Ectodermal cell (in vitro differentiated cells): Measurements from ENCODE around the gene JAKMIP2.

Experiments used
- H3K27ac ChIP-seq: 2 replicates; pipeline ENCODE4 v1.7.0; 2013; ENCODE audit warnings: mild to moderate bottlenecking, low read depth, low read length; ENCODE audit not compliant: insufficient read depth, poor library complexity, severe bottlenecking
- H3K27me3 ChIP-seq: 2 replicates; pipeline ENCODE4 v1.7.0; 2013; ENCODE audit warnings: mild to moderate bottlenecking, low read length; ENCODE audit not compliant: insufficient read depth, control insufficient read depth, poor library complexity, severe bottlenecking
- H3K36me3 ChIP-seq: one replicate; pipeline ENCODE4 v1.7.0; 2013; ENCODE audit warnings: low read length; ENCODE audit not compliant: control insufficient read depth, insufficient read depth
- H3K4me1 ChIP-seq: one replicate; pipeline ENCODE4 v1.7.0; 2013; ENCODE audit warnings: low read length; ENCODE audit not compliant: control insufficient read depth, insufficient read depth
- H3K4me3 ChIP-seq: 2 replicates; pipeline ENCODE4 v1.7.0; 2013; ENCODE audit warnings: low read depth, low read length, control low read depth; ENCODE audit not compliant: insufficient read depth
- H3K9me3 ChIP-seq: 2 replicates; pipeline ENCODE4 v1.7.0; 2013; ENCODE audit warnings: mild to moderate bottlenecking, low read length, moderate library complexity; ENCODE audit not compliant: control insufficient read depth
- WGBS, 2 experiments: methylation state at CpG; one replicate each; pipeline ENCODE4 v1.1.7; 2013; ENCODE audit warnings: missing lambda C conversion rate in 2 of 2; 5-methylcytosine and 5-hydroxymethylcytosine counted together

The JAKMIP2 gene

DNA sequence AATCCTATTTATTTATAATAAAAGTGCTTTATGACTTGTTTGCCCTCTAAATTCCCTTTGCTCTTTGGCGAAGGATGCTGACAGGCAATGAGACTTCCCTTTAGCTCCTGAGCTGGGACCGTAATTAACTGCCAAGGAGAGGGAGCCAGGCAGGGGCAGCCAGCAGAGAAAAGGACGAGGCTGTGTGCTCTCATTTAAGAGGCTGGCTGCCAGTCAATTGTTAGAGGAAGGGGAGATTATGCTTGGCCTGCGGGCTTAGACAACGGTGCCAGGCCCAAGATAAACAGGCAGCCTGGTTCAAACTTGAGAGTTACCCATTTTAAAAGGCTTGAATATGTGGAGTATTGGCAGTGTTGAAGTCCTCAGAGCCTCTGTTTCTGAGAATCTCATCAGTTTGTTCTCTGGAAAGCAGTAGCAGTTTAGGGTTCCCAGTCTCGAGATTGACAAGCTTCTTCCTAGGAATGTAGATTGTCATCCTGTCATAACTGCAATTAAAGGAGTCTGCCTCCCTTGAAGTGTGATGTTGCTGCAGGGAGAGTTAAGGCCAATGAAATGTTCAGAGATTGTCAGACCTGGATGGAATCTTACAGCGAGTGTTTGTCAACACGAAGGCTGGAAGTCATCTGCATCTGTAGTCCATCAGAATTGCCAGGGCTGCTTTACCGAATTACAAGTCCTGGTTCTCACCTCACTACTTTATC lies 113.2 kb downstream of the JAKMIP2 start:
- Histone ChIP-seq H3K4me3 (no peak overlapping the region), H3K36me3 (no peaks in the 10 kb centered on the region)

DNA sequence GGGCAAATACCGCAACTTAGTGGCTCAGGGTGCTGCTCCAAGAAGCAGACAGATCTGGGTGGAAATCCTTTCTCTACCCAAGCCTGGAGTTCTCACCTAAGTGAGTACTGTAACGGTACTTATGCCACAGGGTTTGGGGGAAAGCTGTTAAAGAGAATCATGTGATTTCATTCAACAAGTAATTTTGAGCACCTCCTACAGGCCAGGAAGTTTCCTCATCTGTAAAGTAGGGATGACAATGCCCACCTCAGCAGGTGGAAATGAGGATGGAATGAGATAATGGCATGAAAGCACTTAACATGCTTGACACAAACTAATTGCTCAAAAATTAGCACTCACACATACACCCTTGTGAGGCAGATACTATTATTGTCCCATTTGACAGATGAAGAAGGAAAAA lies 114.1 kb downstream of the JAKMIP2 start:
- Histone ChIP-seq H3K36me3 (no peaks in the 10 kb centered on the region), H3K27me3 (no peaks in the 10 kb centered on the region), H3K9me3 (no peaks in the 10 kb centered on the region), H3K4me3 (no peak overlapping the region), H3K4me1 (peaks cover 2% of the 10 kb centered on the region), H3K27ac (no peak overlapping the region)
- 90 to 91% methylated on average over 2 of the region's 2 CpGs for WGBS, 2 experiments

More for the DNA sequence above, 113.2 kb downstream of the JAKMIP2 start:
- H3K27me3 ChIP-seq, result no peaks in the 10 kb centered on the region
- H3K4me1 ChIP-seq, result peaks cover 4% of the 10 kb centered on the region
- H3K9me3 ChIP-seq, result no peaks in the 10 kb centered on the region
- 87 to 91% methylated on average over 9 of the region's 9 CpGs for WGBS, 2 experiments
- H3K27ac ChIP-seq, result no peak overlapping the region

DNA sequence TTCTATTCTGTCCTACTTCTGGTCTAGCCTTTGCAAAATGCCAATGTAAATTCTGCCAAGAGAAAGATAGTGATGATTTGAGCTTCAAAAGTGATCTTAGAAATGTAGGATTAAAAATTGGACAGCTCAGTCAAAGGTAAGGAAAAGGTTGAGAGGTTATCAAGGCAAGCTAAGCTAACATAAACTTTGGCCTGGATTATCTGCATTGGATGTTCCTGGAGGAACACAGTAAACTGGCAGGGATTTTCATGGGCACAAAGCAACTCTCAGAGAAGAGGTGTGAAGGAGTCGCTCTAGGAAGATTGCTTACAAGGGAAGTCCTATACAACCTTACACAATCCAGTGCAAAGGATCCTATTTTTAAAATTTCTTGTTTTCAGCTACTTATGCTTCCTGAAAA lies 115.2 kb downstream of the JAKMIP2 start:
- 83 to 100% methylated on average over 1 of the region's 1 CpG for WGBS, 2 experiments

DNA sequence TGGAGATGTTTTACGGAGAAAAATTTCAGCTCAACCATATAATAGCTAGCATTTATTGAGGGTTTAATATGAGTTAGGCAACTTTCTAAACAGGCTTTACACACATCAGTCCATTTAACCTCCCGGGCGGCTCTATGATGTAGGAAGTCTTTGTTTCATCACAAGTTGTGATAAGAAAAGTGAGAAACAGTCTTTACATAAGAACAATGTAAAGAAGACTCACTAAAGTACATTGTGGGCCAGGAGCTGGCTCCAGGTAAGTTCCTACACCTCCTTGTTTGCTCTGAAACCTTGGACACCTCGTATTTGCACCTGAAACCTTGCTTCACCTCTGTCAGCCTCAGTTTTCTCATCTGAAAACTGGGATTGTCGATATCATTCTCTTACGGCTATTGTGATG lies 116.1 kb downstream of the JAKMIP2 start:
- H3K36me3 ChIP-seq, result no peaks in the 10 kb centered on the region
- H3K4me3 ChIP-seq, result no peak overlapping the region
- H3K27me3 ChIP-seq, result no peaks in the 10 kb centered on the region
- no peaks in the 10 kb centered on the region for H3K9me3 ChIP-seq
- no peaks in the 10 kb centered on the region for H3K4me1 ChIP-seq
- no peak overlapping the region for H3K27ac ChIP-seq
- WGBS, 2 experiments, result 94 to 97% methylated on average over 3 to 5 of the region's 6 CpGs

More for the DNA sequence above, 115.2 kb downstream of the JAKMIP2 start:
- Histone ChIP-seq H3K9me3 (no peaks in the 10 kb centered on the region), H3K4me3 (no peak overlapping the region), H3K27me3 (no peaks in the 10 kb centered on the region), H3K4me1 (no peaks in the 10 kb centered on the region), H3K27ac (no peak overlapping the region), H3K36me3 (no peaks in the 10 kb centered on the region)

DNA sequence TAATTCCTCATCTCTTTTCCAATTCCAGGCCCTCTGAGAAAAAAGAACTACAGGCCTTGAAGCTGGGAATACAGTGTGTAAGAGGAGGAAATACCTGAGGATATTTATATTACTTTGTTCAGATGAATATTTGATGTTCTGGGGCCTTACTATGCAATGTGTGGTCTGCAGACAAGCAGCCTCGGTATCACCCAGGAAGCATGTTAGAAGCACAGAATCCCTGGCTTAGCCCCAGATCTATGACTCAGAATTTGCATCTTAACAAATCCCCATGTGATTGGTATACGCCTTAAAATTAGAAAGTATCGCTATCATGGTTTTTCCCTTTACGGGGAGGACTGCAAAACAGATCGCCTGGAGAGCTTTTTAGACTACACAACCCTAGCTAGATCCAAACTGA lies 121.0 kb downstream of the JAKMIP2 start:
- peaks cover 13% of the 10 kb centered on the region for H3K4me1 ChIP-seq
- H3K27me3 ChIP-seq, result no peaks in the 10 kb centered on the region
- 92 to 95% methylated on average over 5 of the region's 5 CpGs for WGBS, 2 experiments
- no peaks in the 10 kb centered on the region for H3K9me3 ChIP-seq
- no peak overlapping the region for H3K27ac ChIP-seq
- no peak overlapping the region for H3K4me3 ChIP-seq
- H3K36me3 ChIP-seq, result no peaks in the 10 kb centered on the region

DNA sequence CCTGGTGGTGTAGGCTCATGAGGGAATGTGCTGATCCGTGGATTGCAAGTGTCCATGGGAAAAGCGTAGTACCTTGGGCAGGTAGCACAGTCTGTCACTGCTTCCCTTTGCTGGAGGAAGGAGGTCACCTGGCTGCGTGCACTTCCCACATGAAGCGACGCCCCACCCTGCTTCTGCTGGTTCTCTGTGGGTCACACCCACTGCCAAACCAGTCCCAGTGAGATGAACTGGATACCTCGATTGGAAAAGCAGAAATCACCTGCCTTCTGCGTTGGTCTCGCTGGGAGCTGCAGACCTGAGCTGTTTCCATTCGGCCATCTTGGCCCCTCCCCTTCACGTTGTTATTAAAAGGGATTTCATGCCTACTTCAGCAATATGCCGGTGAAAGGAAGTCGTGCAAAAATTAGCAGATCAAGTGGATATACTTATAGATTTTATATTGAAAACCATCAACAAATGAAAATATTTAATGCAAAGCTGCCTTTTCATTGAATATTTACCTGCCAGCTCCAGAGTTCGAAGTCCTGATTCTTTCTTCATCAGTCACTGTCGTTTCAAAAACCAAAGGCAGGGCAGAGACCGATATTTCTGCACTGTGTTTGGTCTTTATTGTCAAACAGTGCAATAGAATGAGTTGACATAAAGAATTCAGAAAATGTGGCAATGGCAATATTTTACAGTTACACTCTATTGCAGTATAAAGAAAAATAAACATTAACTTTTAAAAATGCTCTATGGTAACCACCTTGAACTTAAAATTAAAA lies 123.2 kb downstream of the JAKMIP2 start:
- Histone ChIP-seq H3K36me3 (no peaks in the 10 kb centered on the region), H3K27ac (no peak overlapping the region)
- WGBS, 2 experiments, result 95% methylated on average over 13 to 15 of the region's 15 CpGs

DNA sequence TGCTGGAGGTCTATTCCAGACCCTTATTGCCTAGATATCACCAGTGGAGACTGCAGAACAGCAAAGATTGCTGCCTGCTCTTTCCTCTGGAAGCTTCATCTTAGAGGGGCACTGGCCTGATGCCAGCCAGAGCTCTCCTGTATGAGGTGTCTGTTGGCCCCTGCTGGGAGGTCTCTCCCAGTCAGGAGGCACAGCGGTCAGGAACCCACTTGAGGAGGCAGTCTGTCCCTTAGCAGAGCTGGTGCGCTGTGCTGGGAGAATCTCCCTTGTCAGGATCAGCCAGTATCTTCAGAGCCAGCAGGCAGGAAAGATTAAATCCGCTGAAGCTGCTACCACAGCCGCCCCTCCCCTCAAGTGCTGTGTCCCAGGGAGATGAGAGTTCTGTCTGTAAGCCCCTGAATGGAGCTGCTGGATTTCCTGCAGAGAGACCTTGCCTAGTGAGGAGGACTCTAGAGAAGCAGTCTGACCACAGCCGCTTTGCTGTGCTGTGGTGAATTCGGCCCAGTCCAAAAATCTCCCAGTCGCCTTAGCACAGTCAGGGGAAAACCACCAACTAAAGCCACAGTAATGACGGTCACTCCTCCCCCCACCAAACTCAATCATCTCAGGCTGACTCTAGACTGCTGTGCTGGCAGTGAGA lies 124.1 kb downstream of the JAKMIP2 start:
- Histone ChIP-seq H3K27ac (peak overlapping the region; percentile 30), H3K36me3 (no peaks in the 10 kb centered on the region), H3K4me3 (no peak overlapping the region), H3K27me3 (no peaks in the 10 kb centered on the region), H3K4me1 (peaks cover 13% of the 10 kb centered on the region), H3K9me3 (no peaks in the 10 kb centered on the region)
- 60% methylated on average over 8 of the region's 8 CpGs for WGBS, 2 experiments

More for the DNA sequence above, 123.2 kb downstream of the JAKMIP2 start:
- Histone ChIP-seq H3K4me1 (peaks cover 13% of the 10 kb centered on the region), H3K9me3 (no peaks in the 10 kb centered on the region), H3K4me3 (no peak overlapping the region), H3K27me3 (no peaks in the 10 kb centered on the region)

DNA sequence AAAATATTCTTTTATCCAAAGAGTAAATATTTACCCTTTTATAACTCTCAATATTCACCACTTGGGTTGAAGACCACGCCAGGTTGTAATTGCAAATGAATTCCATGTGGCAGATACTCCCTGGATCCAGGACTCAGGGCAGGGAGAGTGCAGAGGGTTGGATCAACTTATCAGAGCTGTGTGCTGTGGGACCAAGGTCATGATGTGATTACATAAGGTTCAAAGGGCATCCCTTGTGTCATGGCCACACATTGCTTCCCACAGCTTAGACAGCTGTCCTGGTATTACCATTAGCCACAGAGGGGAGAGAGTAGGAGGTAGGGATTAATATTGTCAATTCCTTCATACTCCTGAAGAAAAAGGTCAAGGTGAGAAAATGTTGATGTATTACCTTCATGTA lies 133.9 kb downstream of the JAKMIP2 start:
- Histone ChIP-seq H3K36me3 (no peaks in the 10 kb centered on the region), H3K9me3 (no peaks in the 10 kb centered on the region), H3K4me1 (no peaks in the 10 kb centered on the region), H3K4me3 (no peak overlapping the region), H3K27ac (no peak overlapping the region), H3K27me3 (no peaks in the 10 kb centered on the region)
- 93 to 98% methylated on average over 1 of the region's 1 CpG for WGBS, 2 experiments

DNA sequence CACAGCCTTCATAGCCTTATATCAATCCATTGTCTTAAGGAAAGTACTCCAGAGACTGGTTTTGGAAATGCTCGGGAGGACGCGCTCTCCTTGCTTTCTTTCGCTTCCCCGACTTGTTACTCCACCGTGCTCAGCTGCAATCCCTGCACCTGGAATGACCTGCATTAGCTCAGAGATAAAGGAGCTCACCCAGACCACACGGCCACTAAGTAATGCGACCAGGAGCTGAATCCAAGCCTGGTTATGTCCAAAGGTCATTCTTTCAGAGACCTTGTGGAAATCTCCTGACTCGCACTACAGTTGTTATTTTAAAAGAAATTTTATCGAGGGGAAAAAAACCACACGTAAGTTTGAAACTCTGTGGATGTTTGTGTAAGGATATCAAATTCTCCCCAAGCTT lies 137.3 kb downstream of the JAKMIP2 start:
- WGBS, 2 experiments, result 92 to 93% methylated on average over 11 of the region's 11 CpGs

DNA sequence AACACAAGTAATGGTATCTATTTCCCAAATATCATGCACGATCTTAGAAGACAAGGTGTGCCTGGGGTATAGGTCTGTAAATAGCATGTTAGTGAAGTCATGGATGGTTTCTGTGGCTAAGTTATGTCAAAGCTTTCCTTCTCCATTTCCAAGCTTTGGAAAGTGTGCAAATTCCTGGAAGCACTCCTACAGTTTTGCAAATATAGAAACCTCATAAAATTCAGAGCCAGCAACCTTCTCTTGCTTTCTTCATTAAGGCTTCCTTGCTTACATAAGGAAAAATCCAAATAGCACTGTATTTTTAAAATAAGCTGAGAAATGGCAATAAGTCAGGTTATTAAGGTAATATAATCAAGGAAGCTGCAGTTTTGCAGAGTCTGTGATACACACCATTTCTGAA lies 138.1 kb downstream of the JAKMIP2 start:
- Histone ChIP-seq H3K4me1 (no peaks in the 10 kb centered on the region), H3K9me3 (no peaks in the 10 kb centered on the region), H3K27me3 (no peaks in the 10 kb centered on the region), H3K36me3 (peaks cover 11% of the 10 kb centered on the region), H3K4me3 (no peak overlapping the region), H3K27ac (no peak overlapping the region)
- 91 to 100% methylated on average over 1 of the region's 1 CpG for WGBS, 2 experiments

More for the DNA sequence above, 137.3 kb downstream of the JAKMIP2 start:
- Histone ChIP-seq H3K4me1 (no peaks in the 10 kb centered on the region), H3K27me3 (no peaks in the 10 kb centered on the region), H3K4me3 (no peak overlapping the region), H3K9me3 (no peaks in the 10 kb centered on the region), H3K36me3 (peaks cover 7% of the 10 kb centered on the region), H3K27ac (no peak overlapping the region)
